A549 (cell line): ENCODE measurements around the gene PPP2R3A. TPM values are rescaled to one million over a fixed set of nuclear protein-coding genes. Genes with fewer than 3 reads are reported as not detected.

Source experiments
- ATAC-seq, 2 experiments: fragments of 200-7000 bp in 1 of 2; fragments of >200 bp in 1 of 2; cut with Nextera tagmentation in 1 of 2; cut with Tn5 transposase in 1 of 2; 3 replicates each; pipeline versions ENCODE4 v1.8.0 to v1.9.1; 2018 to 2020; ENCODE audit warnings: mild to moderate bottlenecking in 1 of 2, moderate library complexity in 1 of 2
- CTCF ChIA-PET: fragments of 300-600 bp; sonication (Branson Sonifier 250); formaldehyde crosslinking; extraction: SDS; loops from one replicate; lab custom pipeline; 2021; ENCODE audit warnings: antibody characterized with exemption, inconsistent platforms; lab: Yijun Ruan, JAX
- POLR2A ChIA-PET: fragments of 350-600 bp; formaldehyde crosslinking; extraction: SDS; loops from one replicate; lab custom pipeline; 2021; ENCODE audit warnings: antibody characterized with exemption, inconsistent platforms; lab: Yijun Ruan, JAX
- DNase-seq, 2 experiments: peaks; one replicate each; pipeline versions ENCODE4 v3.0.0 to v3.0.0-alpha.2; 2011 to 2016; ENCODE audit warnings: low read depth in 1 of 2, low spot score in 1 of 2
- FAIRE-seq: peaks from 2 replicates; lab custom pipeline; 2011; peaks lifted over from hg19 to GRCh38; lab: Jason Lieb, UNC
- H3K27ac ChIP-seq, 2 experiments: fragments of >200 bp; sonication (Bioruptor Twin); formaldehyde crosslinking; 3 replicates each; pipeline ENCODE4 v1.5.1; 2016 to 2017
- H3K4me1 ChIP-seq: fragments of >200 bp; sonication (Bioruptor Twin); formaldehyde crosslinking; 3 replicates; pipeline ENCODE4 v1.6.1; 2016
- H3K4me2 ChIP-seq: fragments of >200 bp; sonication (Bioruptor Twin); formaldehyde crosslinking; 3 replicates; pipeline ENCODE4 v1.6.1; 2016
- H3K4me3 ChIP-seq: fragments of >200 bp; sonication (Bioruptor Twin); formaldehyde crosslinking; 3 replicates; pipeline ENCODE4 v1.5.1; 2016
- H3K9me3 ChIP-seq: fragments of >200 bp; sonication (Bioruptor Twin); formaldehyde crosslinking; 3 replicates; pipeline ENCODE4 v1.6.1; 2016
- BHLHE40 ChIP-seq: IDR thresholded peaks from 2 replicates; pipeline ENCODE4 v1.6.1; 2012; ENCODE audit warnings: low read depth, low read length, inconsistent platforms
- CBX8 ChIP-seq: fragments of 200-600 bp; sonication (generic); IDR thresholded peaks from 2 replicates; pipeline ENCODE4 v1.6.1; 2016
- EHF ChIP-seq: fragments of 250-450 bp; sonication (Bioruptor Pico); IDR thresholded peaks from 2 replicates; pipeline ENCODE4 v1.5.0; 2020; ENCODE audit warnings: mild to moderate bottlenecking
- ELK1 ChIP-seq: fragments of 150-350 bp; IDR thresholded peaks from 2 replicates; pipeline ENCODE4 v1.6.1; 2014; ENCODE audit warnings: low read depth, mild to moderate bottlenecking, low read length
- ESRRA ChIP-seq: fragments of 150-350 bp; IDR thresholded peaks from 2 replicates; pipeline ENCODE4 v1.6.1; 2014; ENCODE audit warnings: mild to moderate bottlenecking, low read length, borderline replicate concordance
- FOSB ChIP-seq: fragments of 250-450 bp; sonication (Bioruptor Pico); IDR thresholded peaks from 2 replicates; pipeline ENCODE4 v1.5.0; 2020; ENCODE audit warnings: mild to moderate bottlenecking, moderate library complexity
- FOSL2 ChIP-seq, 2 experiments: fragments of 450-650 bp in 1 of 2; fragments of >200 bp in 1 of 2; sonication (Bioruptor Twin) in 1 of 2; formaldehyde crosslinking; IDR thresholded peaks; 2 replicates each; pipeline versions ENCODE4 v1.5.0 to v1.6.1; 2016 to 2020; ENCODE audit warnings: mild to moderate bottlenecking in 1 of 2, moderate library complexity in 1 of 2
- FOXS1 ChIP-seq: fragments of 250-450 bp; sonication (Bioruptor Pico); IDR thresholded peaks from 2 replicates; pipeline ENCODE4 v1.5.0; 2020; ENCODE audit warnings: mild to moderate bottlenecking, moderate library complexity
- GATA3 ChIP-seq: IDR thresholded peaks from 2 replicates; pipeline ENCODE4 v1.6.1; 2012; ENCODE audit warnings: borderline replicate concordance
- HOXB13 ChIP-seq: fragments of 250-450 bp; sonication (Bioruptor Pico); IDR thresholded peaks from 2 replicates; pipeline ENCODE4 v1.5.0; 2020; ENCODE audit warnings: low read depth, mild to moderate bottlenecking, moderate library complexity
- MAFK ChIP-seq: fragments of 450-650 bp; IDR thresholded peaks from 2 replicates; pipeline ENCODE4 v1.6.1; 2014; ENCODE audit not compliant: partially characterized antibody
- MAZ ChIP-seq: fragments of 150-350 bp; IDR thresholded peaks from 2 replicates; pipeline ENCODE4 v1.6.1; 2014; ENCODE audit warnings: antibody characterized with exemption, low read depth, low read length, borderline replicate concordance
- NPAS2 ChIP-seq: fragments of 250-450 bp; sonication (Bioruptor Pico); IDR thresholded peaks from 2 replicates; pipeline ENCODE4 v1.8.0; 2022; ENCODE audit warnings: mild to moderate bottlenecking, moderate library complexity, borderline replicate concordance
- PBX3 ChIP-seq: IDR thresholded peaks from 2 replicates; pipeline ENCODE4 v1.6.1; 2012
- PHF8 ChIP-seq: fragments of 200-600 bp; sonication (generic); IDR thresholded peaks from 2 replicates; pipeline ENCODE4 v1.6.1; 2016; ENCODE audit warnings: low read depth, mild to moderate bottlenecking, antibody characterized with exemption, moderate library complexity, borderline replicate concordance
- POLR2A ChIP-seq: IDR thresholded peaks from 2 replicates; pipeline ENCODE4 v1.6.1; 2012; ENCODE audit warnings: mild to moderate bottlenecking, low read length
- POLR2AphosphoS2 ChIP-seq: conservative IDR thresholded peaks from 2 replicates; pipeline ENCODE4 v1.6.1; 2012; ENCODE audit warnings: low read length, improper control_type of control experiment, inconsistent platforms
- RCOR1 ChIP-seq: fragments of 150-350 bp; IDR thresholded peaks from 2 replicates; pipeline ENCODE4 v1.6.1; 2014; ENCODE audit warnings: antibody characterized with exemption, low read length, low read depth
- RFX5 ChIP-seq: fragments of 450-650 bp; IDR thresholded peaks from 2 replicates; pipeline ENCODE4 v1.7.1; 2014; ENCODE audit warnings: antibody characterized with exemption, mild to moderate bottlenecking, moderate library complexity
- RNF2 ChIP-seq: fragments of 200-600 bp; sonication (generic); IDR thresholded peaks from 2 replicates; pipeline ENCODE4 v1.6.1; 2016; ENCODE audit warnings: low read depth, mild to moderate bottlenecking, antibody characterized with exemption, moderate library complexity, borderline replicate concordance
- TFCP2L1 ChIP-seq: fragments of 250-450 bp; sonication (Bioruptor Pico); IDR thresholded peaks from 2 replicates; pipeline ENCODE4 v1.5.0; 2021; ENCODE audit warnings: mild to moderate bottlenecking
- TP53 ChIP-seq: fragments of 250-450 bp; sonication (Bioruptor Pico); IDR thresholded peaks from 2 replicates; pipeline ENCODE4 v1.5.0; 2021; ENCODE audit warnings: mild to moderate bottlenecking, moderate library complexity
- USF2 ChIP-seq: fragments of 450-650 bp; IDR thresholded peaks from 2 replicates; pipeline ENCODE4 v1.6.1; 2014; ENCODE audit warnings: antibody characterized with exemption
- ZFP36 ChIP-seq: fragments of 450-650 bp; IDR thresholded peaks from 2 replicates; pipeline ENCODE4 v1.6.1; 2014; ENCODE audit warnings: borderline replicate concordance; ENCODE audit not compliant: partially characterized antibody
- ZNF302 ChIP-seq: fragments of 250-450 bp; sonication (Bioruptor Pico); IDR thresholded peaks from 2 replicates; pipeline ENCODE4 v1.9.0; 2021; ENCODE audit warnings: inconsistent platforms, mild to moderate bottlenecking, moderate library complexity
- WGBS: methylation state at CpG from one replicate; pipeline ENCODE4 v1.1.6; 2017; ENCODE audit errors: missing lambda C conversion rate; 5-methylcytosine and 5-hydroxymethylcytosine counted together
- polyA plus RNA-seq, 4 experiments: library from polyadenylated mRNA; depleted of rRNA in 3 of 4; stranded (reverse); fragments of >200 nt; fragmentation: RNase III in 1 of 4; extraction: RNeasy Plus Mini Kit Qiagen cat#74134 plus additional on column Dnase treatment in 1 of 4; gene quantifications; 2 replicates in 3 of 4; 3 replicates in 1 of 4; pipeline ENCODE4 v1.2.3, GENCODE V29; 2011 to 2017

Gene PPP2R3A
- polyA plus RNA-seq, 2 of the 4 experiments (the other 2 are of a cell fraction) = 1.9 to 3.2 TPM

- H3K4me3 ChIP-seq = no peak overlapping the region
- H3K9me3 ChIP-seq = no peaks in the 10 kb centered on the region
- H3K4me1 ChIP-seq = no peaks in the 10 kb centered on the region
- H3K4me2 ChIP-seq = no peak overlapping the region
- ATAC-seq (no peak), FAIRE-seq (no peak), DNase-seq (no peak)
- no peak for TF ChIP-seq RFX5
- TF ChIP-seq PHF8 = no peak
- TF ChIP-seq BHLHE40 = no peak
- no peak for TF ChIP-seq POLR2AphosphoS2
- no peak for TF ChIP-seq FOSB (CRISPR knock-in tag)
- no peak for TF ChIP-seq ZNF302
- no peak for TF ChIP-seq HOXB13
- TF ChIP-seq USF2 = no peak
- no peak for TF ChIP-seq POLR2A
- no peak for TF ChIP-seq MAFK
- TF ChIP-seq ESRRA = no peak
- TF ChIP-seq PBX3 = no peak
- POLR2A ChIA-PET = no interaction called here
- no peak overlapping the region for H3K27ac ChIP-seq
- WGBS = 78% methylated on average over 1 of the region's 1 CpG
- CTCF ChIA-PET = interaction anchor here (0.6 kb wide), 1 partner anchor 27 kb away, joined by 3 read pairs; no protein-coding TSS in a partner anchor
These were observed 168.6 kb downstream of the PPP2R3A start for GRCh38 chr3:136134091-136134490.

DNA sequence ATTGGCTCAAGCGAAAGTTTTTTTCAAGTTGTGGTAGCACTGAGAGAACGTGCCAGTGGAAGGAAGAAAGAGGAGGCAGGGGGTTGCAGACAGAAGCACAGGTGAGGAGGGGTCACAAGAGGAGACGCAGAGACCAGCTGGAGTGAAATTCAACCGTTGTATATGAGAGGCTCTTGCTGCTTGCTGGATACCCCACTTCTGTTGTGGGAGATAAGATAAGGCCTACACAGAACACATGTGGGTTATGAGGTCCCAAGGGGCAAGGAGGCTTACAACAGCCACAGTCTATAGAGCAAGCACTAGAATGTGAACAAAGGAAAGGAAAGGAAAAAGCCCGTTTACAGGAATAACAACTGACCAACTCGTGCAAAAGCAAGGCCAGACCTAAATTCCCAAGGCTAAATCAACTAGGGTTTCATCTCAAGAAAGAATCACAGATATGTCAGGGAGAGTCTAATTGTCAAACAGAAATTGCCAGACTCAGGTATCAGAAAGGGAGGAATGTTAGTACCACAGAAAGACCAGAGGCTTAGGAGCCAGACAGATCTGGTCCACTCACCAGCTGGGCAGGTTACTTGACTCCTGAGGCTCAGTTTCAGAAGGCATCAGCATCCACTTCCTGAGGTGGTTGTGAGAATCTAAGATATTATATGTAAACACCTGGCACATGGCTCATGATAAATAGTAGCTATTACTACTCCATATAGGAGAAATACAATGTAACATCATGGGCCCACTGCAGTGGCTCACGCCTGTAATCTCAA lies 169.7 kb downstream of the PPP2R3A start:
- Histone ChIP-seq H3K4me3 (no peak overlapping the region), H3K4me1 (no peaks in the 10 kb centered on the region), H3K9me3 (no peaks in the 10 kb centered on the region), H3K27ac (no peak overlapping the region), H3K4me2 (no peak overlapping the region)
- FAIRE-seq = no peak
- DNase-seq = no peak
- 76% methylated on average over 7 of the region's 7 CpGs for WGBS
- peak in 1 of 2 experiments; percentile 19; a peak in 1 of 6 replicates for ATAC-seq
- TF ChIP-seq RCOR1 (no peak), CBX8 (no peak), GATA3 (no peak), RNF2 (no peak), FOSL2 (IDR thresholded peaks at IDR 0.05) (no peak), FOSL2 (CRISPR knock-in tag; IDR thresholded peaks at IDR 0.05) (no peak), TFCP2L1 (no peak), NPAS2 (CRISPR knock-in tag) (no peak), POLR2A (no peak), ELK1 (no peak), MAZ (no peak), TP53 (CRISPR knock-in tag) (no peak), FOXS1 (CRISPR knock-in tag) (no peak), ZFP36 (no peak), PBX3 (no peak), EHF (CRISPR knock-in tag) (no peak)
- ChIA-PET POLR2A (no interaction called here), CTCF (no interaction called here)
